HG03342 (cell line): Measurements from ENCODE around the gene CHIT1.

Experiments used
- ATAC-seq: cut with Tn5 transposase; IDR thresholded peaks from one replicate; pipeline ENCODE4 v1.9.1; 2021; ENCODE audit warnings: mild to moderate bottlenecking, moderate library complexity; ENCODE audit not compliant: unreplicated experiment

The CHIT1 gene

GRCh38 chr1:203229471-203230135, at the start of gene CHIT1:
TSS of gene CHIT1 (minus strand) at chr1:203229673. CDS start at chr1:203229636, 37 bp downstream.
- ATAC-seq, result no peak

GRCh38 chr1:203278885-203279406, 49.5 kb upstream of the CHIT1 start:
- ATAC-seq, result no peak

- ATAC-seq, result no peak
Observed at GRCh38 chr1:203278082-203278884, 48.8 kb upstream of the CHIT1 start.

GRCh38 chr1:203276916-203277545, 47.6 kb upstream of the CHIT1 start:
- ATAC-seq, result no peak

GRCh38 chr1:203276408-203276807, 46.9 kb upstream of the CHIT1 start:
- no peak for ATAC-seq

- no peak for ATAC-seq
Observed at GRCh38 chr1:203275656-203276272, 46.3 kb upstream of the CHIT1 start.

GRCh38 chr1:203274603-203275381, 45.3 kb upstream of the CHIT1 start:
- ATAC-seq, result no peak

GRCh38 chr1:203273869-203274602, 44.6 kb upstream of the CHIT1 start:
- peak; percentile 8 for ATAC-seq

GRCh38 chr1:203273206-203273868, 43.9 kb upstream of the CHIT1 start:
- ATAC-seq, result peak; percentile 51

GRCh38 chr1:203272633-203273205, 43.2 kb upstream of the CHIT1 start:
- no peak for ATAC-seq

GRCh38 chr1:203271962-203272632, 42.6 kb upstream of the CHIT1 start:
- no peak for ATAC-seq

GRCh38 chr1:203271018-203271743, 41.7 kb upstream of the CHIT1 start:
- peak; percentile 37 for ATAC-seq

- ATAC-seq, result no peak
Observed at GRCh38 chr1:203270448-203270847, 41.0 kb upstream of the CHIT1 start.

GRCh38 chr1:203269654-203270020, 40.2 kb upstream of the CHIT1 start:
- no peak for ATAC-seq

GRCh38 chr1:203268901-203269653, 39.6 kb upstream of the CHIT1 start:
- no peak for ATAC-seq

- no peak for ATAC-seq
Observed at GRCh38 chr1:203267912-203268311, 38.4 kb upstream of the CHIT1 start.

GRCh38 chr1:203267347-203267846, 37.9 kb upstream of the CHIT1 start:
- ATAC-seq, result peak; percentile 62
